Measurements from ENCODE around the gene TNKS1BP1.
"Not testable (repeated sequence)": the region's sequence is repeated elsewhere in the genome, so short reads cannot be mapped to it uniquely, and the experiment has no call there.

The TNKS1BP1 gene

DNA sequence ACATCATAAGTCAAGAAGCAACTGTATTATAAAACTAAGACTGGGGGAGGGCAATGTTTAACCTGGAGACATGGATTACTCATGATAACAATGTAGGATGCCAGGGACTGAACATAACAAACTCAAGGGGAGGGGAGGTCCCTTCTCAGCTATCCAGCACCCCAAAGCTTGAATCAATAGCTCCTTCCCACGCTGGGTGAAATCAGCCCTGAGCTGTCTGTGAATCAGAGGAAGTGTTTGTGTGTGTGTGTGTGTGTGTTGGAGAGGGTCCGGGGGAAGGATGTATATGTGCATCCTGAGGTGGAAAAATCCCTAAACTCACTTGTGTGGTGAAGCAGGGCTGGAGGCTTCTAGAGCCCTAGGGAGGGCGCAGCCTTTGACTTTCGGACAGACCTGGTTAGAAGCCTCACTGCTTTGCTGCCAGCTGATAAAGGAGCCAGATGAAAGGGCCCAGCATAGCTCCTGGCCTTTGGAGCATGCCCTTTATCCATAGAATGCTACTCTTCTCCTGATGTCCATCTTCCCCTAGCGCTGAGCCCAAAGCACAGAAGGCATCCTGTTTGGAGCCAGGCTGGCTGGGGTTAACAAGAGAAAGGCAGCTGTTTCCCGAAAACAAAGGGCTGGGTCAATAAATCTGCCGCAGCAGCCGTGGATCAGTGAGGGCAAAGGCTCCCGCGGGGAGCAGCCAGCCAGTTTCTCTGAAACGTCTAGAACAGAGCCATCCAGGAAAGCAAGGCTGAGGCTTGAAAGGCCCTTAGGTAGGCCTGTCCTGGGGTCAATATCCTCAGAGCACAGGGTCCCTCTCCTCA is 35.8 kb downstream of the TNKS1BP1 start:
- DNase-seq: no peak

DNA sequence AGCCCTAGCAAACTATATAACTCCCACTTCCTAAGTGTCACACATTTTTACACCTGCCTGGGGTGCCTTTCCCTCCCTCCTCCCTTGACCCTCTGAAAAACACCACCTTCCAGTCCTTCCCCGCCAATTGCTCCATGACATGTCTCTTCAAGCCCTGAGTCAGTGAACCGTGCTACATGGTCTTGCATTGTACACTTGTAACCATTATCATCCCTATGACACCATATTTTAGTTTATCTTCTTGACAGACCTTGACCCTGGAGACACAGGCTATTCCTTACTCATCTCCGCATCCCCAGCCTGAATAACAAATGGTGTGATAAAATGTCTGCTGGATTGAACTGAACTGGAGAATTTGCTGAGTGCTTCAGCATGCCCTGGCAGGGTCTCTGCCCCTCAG is 36.9 kb downstream of the TNKS1BP1 start:
- no peak for DNase-seq

DNA sequence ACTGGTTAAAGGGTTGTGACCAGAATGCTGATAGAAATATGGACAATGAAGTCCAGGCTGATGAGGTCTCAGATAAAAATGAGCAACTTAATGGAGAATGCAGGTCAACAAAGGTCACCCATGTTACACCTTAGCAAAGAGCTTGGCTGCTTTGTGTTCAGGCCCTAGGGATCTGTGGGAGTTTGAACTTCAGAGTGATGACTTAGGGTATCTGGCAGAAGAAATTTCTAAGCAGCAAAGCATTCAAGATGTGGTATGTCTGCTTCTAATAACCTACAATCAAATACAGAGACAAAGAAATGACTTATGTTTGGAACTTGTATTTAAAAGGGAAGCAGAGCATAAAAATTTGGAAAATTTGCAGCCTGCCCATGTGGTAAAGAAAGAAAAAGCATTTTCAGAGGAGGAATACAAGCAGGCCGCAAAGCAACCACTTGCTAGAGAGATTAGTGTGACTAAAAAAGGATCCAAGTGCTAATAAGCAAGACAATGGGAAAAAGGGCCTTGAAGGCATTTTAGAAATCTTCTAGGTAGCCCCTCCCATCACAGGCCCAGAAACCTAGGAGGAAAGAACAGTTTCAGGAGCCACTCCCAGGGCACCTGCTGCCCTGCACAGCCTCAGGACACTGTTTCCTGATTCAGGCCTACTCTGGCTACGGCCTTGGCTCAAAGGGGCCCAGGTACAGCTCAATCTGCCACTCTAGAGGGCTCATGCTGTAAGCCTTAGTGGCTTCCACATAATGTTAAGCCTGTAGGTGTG is 41.3 kb downstream of the TNKS1BP1 start:
- no peak for DNase-seq

DNA sequence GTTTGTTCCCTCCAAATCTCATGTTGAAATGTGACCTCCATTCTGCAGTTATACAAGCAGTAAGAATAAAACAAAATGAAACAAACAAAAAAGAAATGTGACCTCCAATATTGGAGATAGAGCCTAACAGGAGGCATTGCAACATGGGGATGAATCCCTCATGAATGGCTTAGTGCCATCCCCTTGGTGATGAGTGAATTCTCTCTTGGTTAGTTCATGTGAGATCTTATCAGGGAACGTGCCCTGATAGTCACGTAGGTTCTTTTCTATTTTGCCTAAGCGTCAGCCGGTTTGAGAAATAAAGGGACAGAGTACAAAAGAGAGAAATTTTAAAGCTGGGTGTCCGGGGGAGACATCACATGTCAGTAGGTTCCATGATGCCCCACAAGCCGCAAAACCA is 43.2 kb downstream of the TNKS1BP1 start:
- not testable (repeated sequence) for DNase-seq

DNA sequence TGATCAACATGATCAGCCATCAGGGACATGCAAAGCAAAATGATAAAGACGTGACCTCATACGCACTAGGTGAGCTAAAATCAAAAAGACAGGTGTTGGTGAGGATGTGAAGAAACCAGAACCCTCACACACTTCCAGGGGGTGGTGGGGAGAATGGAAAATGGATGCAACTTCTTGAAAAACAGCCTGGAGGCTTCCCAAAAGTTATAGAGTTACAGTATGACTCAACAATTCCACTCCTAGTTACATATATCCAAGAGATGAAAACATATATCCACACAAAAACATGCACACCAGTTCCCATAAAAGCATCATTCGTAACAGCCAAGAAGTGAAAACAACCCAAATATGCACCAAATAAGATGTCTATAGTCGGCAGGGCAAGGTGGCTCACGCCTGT is 45.6 kb downstream of the TNKS1BP1 start:
- DNase-seq: no peak

DNA sequence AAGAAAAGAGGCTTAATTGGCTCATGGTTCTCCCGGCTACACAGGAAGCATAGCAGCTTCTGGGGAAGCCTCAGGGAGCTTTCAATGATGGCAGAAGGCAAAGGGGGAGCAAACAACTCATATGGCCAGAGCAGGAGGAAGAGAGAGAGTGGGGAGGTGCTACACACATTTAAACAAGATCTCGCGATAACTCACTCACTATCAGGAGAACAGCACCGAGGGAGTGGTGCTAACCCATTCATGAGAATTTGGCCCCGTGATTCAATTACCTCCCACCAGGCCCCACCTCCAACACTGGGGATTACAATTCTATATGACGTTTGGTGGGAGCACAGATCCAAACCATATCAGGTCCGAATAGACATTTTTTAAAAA is 46.0 kb downstream of the TNKS1BP1 start:
- no peak for DNase-seq

DNA sequence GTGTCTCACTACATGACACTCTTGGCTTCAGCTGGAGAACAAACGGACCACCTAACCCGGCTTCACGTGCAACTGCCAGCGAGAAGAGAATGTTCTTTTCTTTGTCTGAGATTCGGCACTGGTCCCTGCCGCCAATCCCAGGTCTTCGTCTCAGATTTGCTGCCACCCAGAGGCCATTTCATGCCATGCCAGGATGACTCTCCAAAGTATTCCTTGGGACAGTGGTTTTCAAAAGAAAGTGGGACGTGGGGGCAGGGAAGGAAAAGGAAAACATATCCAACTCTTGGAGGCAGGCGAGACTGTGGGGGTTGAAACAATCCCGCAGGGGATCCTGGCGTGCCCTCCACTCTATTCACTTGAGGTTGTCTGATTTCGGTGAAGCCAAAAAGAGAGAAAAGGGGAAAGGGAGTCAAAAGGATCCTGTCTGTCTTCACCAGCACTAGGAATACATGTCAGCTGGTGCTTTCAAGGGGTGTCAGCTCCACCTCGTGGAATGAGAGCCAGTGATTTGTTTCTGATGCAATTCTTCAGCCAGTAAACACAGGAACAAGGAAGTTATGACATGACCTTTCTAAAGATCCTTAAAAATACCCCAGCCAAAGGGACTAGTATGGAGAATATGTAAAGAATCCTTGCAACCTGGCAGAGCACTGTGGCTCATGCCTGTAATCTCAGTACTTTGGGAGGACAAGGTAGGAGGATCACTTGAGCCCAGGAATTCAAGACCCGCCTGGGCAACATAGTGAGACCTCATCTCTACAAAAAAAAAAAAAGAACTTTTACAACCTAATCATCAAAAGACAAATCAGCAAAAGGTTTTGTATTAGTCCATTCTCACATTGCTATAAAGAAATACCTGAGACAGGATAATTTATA is 46.7 kb downstream of the TNKS1BP1 start:
- peak; percentile 13 for DNase-seq

DNA sequence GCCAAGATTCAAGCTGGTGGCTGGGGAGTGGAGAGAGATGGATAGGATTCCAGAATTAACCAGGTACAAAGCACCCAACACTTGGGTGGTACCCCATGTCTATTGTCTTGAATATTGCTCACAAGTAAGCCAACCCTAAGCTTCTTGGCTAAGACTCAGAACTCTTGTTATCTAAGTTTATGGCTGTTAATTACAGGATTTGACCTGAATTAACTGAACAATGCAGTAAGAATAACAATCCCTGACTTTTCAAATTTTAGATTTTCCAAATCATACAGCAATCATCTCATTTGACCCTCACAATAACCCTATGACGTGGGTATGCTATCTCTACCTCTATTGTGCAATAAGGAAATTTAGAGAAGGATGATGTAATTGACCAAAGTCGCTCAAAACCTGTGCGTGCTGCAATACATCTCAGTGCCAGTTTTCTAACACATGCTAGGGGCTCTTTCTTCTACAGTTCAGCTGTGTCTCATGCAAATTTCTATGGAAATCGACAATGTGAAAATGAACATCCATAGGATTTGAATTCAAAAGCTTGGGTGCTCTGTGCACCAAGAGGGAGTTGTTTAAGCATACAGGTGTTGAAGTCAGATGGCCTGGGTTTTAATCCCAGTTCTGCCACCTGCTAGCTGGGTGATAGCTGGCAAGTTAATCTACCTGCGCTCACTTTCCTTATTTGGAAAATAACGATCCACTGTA is 47.6 kb downstream of the TNKS1BP1 start:
- DNase-seq: no peak

DNA sequence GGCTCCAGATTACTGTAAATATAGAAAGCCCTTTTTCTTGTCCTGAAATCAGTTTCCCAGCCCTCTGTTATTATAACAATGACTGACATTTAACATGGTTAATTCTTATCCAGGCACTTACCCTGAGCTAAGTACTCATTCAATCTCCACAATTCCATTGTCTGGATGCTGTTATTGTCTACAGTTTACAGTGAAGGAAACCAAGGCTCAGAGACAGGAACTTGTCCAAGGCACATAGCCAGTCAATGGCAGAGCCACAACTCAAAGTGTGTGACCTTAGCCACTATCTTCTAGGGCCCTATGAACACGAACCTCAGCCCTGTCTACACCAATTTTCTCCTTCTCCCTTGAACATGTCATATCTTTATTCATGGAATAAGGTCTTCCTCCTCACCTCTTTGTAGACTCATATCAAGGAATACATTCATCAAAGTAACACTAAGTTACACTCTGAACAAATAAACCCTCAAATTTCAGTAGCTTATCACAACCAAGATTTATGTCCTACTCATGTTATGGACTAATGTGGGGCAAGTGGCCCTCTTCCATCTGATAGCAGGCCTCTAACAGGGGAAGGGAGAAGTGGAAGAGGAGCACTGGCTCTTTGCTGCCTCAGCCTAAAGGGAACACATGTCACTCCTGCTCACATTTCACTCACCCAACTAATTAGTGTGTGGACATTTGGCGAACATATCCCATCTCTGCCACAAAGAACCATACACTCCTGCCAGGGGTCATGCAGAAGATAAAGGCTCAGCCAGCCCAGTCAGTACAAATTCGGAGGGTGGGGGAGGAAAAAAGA is 48.4 kb downstream of the TNKS1BP1 start:
- no peak for DNase-seq

DNA sequence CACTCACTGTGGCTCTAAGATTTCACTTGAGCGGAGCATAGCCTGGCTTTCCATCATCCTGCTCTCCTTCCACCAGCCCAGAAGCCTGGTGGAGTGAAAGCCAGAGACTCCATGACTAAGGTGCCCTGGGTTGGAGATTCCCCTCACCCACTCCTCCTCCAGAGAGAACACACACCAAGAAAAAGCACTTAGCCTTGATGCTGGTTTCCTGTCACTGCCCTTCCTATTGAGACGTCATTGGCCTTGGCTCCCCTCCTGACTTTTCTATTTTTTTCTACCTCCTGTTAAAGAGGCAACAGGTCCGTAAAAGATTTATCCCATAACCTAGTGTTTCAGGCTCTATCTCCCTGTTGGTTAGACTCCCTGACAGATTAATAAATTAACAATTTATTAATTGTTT is 49.2 kb downstream of the TNKS1BP1 start:
- DNase-seq: no peak

DNA sequence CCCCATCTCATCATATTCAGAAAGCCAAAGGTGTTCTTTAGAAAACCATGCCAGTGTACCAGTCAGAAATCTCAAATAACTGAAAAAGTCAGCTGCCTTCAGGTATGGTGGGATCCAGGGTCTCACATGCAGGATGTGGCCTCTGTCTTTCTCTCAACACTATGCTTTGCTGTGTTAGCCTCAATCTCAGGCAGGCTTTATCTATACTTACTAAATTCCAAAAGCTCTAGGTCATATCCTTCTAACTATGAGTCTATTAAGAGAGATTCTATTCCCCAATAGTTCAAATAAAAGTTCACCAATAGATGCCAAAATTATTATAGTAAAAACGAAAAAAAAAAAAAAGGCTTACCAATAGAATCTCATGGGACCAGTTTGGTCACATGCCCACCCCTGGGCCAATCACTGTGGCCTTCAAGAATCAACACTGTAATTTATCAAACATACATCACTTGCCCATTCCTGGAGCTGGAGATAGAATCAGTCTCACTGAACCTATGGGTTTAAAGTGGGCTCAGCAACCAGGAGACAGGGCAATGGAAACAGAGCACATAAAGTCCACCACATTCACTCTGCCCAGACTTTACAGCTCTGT is 49.8 kb downstream of the TNKS1BP1 start:
- no peak for DNase-seq

DNA sequence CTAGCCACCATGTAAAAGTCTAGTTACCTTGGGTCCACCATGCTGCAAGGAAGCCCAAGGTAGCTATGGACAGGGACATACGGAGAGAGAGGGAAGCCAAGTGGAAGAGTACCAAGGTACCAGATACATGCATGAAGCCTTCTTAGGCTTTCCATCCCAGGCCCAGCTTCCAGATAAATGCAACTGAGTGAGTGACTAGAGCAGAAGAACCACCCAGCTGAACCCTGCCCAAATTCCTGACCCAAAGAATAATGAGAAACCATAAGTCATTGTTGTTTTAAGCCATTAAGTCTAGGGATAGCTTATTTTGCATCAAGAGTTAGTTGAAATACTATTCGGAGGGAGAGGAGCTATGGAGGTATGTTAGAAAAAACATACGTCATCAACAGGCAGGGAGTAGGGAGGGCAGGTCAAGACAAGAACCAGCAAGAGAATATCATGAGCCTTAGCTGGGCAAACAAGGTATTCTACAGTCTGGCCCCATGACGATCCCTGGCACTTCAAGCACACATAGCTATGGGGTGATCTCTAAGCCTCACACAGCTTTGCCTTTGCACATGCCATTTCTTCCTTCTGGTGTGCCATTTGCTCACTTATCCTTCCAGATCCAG is 51.2 kb downstream of the TNKS1BP1 start:
- no peak for DNase-seq

DNA sequence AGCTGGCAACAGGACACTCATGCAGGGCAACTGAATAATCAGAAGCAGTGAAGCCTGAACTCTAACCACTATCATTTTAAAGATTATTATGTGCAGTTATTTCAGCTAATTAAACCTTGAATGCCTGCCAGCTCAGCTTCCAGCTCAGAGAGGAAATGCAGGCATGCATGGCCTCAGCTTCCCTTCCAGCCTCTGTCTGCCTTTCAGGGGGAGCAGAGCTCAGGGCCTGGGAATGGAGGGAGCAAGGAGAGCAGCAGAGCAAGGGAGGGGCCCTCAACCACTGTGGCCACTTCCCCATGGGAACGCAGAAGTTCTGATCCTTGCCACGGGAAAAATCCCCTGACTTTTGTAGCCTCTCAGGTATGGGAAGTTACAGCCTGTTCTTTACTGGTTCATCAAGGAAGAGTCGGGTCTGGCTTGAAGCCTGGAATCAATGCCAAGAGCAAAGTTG is 55.2 kb downstream of the TNKS1BP1 start:
- DNase-seq: no peak

DNA sequence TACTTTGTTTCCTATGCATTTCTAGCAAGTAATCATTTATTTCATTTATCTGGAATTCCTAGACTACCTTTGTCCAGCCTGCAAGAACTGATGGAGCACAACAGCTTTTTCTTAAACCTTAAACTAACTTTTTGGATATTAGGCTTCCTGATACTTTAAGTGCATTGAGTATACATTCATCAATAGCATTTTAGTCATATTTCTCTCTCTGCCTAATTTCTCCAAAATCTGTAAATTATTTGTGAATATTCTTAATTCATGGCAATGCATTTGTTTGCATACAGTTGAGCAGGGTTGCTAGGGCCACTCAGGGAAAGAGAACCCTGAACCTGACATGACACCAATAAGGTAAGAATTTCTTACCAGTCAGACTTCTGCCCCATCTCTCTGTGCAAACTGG is 58.6 kb downstream of the TNKS1BP1 start:
- DNase-seq: no peak

DNA sequence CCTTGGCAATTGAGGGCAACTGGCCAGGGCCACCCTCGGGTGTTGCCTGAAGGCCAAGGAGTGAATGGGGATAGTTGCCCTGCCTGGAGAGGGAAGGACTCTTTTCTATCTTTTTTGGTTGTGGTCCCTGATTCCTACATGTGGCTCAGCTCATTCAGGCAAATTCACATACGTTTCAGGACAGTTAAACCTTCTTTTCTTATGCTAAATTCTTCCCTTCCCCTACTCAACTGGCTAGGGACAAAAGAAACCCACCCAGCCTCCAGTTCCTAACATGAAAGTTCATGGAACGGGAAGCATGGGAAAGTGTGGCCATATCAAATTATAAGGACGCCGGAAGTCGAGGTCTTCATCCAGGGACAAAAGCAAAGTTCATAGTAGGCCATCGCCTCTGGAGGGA is 61.4 kb downstream of the TNKS1BP1 start:
- DNase-seq: no peak

DNA sequence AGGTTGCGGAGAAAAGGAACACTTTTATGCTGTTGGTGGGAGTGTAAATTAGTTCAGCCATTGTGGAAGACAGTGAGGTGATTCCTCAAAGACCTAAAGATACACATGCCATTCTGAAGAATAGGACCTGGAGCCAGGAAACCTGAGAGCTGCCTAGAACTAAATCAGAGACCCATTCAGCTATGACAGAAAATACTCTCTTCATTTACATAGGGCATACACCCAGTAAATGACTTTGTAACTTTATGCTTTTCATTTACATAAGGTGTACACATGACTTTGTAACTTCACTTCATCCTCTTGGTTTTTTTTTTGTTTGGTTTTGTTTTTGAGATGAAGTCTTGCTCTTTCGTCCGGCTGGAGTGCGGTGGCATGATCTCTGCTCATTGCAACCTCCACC is 62.6 kb downstream of the TNKS1BP1 start:
- no peak for DNase-seq

DNA sequence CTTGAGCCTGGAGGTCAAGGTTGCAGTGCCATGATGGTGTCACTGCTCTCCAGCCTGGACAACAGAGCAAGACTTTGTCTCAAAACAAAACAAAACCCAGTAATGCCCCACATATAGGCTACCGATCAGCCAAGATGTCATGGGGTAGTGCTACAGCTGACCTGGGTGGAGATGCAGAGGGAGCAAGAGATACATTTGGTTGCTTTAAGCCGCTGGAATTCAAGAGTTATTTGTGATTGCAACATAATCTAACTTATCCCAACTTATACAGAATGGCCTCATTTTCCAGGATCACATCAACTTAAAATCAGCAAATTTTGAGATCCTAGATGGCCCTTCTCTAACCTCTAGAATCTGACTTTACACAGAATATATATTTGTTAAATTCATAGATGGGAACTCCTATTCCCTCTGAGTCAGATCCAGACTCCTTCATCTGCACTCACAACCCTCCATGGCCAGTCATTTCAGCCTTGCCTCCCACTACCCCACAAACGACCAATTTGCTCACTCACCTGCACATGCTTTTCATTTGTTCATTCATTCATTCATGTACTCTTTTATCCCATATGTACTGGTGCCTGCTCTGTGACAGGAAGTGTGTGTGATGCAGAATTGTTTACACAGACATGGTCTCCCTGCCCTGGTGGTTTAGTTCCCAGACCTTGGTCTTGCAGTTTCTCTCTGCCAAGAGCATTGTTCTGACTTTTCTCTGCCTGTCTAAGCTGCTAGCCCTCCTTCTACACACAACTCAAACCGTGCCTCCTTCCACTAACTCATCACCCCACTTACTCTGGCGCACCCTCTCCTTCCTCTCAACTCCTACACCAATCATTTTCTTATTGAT is 63.6 kb downstream of the TNKS1BP1 start:
- no peak for DNase-seq

DNA sequence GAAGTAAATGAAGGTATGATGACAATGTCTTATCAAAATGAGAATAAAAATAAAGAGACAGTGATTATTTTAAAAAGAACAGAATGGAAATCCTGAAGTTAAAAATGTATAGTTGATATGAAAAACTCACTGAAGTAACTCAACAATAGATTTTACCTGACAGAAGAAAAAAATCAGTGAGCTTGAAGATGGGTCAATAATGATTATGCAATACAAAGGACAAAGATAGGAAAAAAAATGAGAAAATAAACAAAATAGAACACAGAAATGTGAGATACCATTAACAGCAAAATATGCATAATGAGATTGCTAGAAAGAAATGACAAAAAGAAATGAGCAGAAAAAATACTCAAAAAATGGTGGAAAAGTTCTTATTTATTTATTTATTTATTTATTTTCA is 68.6 kb downstream of the TNKS1BP1 start:
- no peak for DNase-seq

DNA sequence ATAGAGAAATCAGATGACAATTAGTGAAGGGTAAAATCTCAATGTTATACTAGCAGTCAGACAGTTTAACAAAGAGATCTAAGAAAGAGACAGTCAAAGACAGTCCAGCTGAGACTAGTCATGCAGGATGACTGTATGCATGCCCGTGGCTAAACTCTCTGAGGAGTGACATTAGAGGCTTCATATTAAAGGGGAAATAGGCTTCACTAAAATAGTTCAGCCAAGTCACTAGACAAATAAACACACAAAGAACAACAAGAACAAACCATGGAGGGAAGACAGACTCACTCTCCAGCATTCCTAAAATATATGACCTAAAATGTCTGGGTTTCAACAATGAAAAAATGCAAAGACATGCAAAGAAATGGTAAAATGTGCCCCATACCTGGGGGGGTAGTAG is 69.1 kb downstream of the TNKS1BP1 start:
- no peak for DNase-seq

DNA sequence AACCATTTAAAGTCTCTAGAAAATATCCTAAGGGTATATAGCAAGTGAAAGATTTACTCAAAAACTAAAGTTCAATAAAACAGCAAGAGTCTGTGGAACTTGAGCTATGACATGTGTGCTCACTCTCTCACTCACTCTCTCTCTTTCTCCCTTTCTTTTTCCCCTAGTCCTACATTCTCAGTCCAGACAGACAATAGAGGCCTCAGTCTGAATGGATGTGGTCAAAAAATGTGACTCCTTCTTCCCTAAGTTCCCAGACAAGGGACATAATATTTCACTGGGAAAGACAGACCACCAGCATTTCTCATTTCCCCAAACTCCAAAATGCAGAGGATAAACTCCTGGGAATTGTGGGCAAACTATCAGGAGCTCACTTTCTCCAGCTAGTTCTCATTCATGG is 70.1 kb downstream of the TNKS1BP1 start:
- DNase-seq: no peak

All from CD4-positive, alpha-beta T cell treated with Interleukin-10 for 1 hour (primary cell).